ENCODE measurements around the gene COLQ.

The COLQ gene

GRCh38 chr3:15452961-15453360 lies 68.5 kb downstream of the COLQ start:
- DNase-seq: no peak
- H3K4me1 ChIP-seq (ENCODE audit: control insufficient read depth, insufficient read depth, low read length, poor library complexity, severe bottlenecking): no peaks in the 10 kb centered on the region

GRCh38 chr3:15452156-15452555 lies 69.3 kb downstream of the COLQ start:
- H3K36me3 ChIP-seq (ENCODE audit: control insufficient read depth, insufficient read depth, low read length): no peaks in the 10 kb centered on the region
- no peaks in the 10 kb centered on the region for H3K4me1 ChIP-seq (ENCODE audit: control insufficient read depth, insufficient read depth, low read length, poor library complexity, severe bottlenecking)
- no peaks in the 10 kb centered on the region for H3K27me3 ChIP-seq (replicated peaks; ENCODE audit: control insufficient read depth, insufficient read depth, low read length, poor library complexity, severe bottlenecking)
- no peak overlapping the region for H3K27ac ChIP-seq (ENCODE audit: insufficient read depth, low read length, poor library complexity, severe bottlenecking)
- no peak for DNase-seq
- no peaks in the 10 kb centered on the region for H3K9me3 ChIP-seq (ENCODE audit: control insufficient read depth, low read length)
- H3K4me3 ChIP-seq (ENCODE audit: insufficient read depth, low read depth, low read length, poor library complexity, severe bottlenecking): no peak overlapping the region

More at GRCh38 chr3:15452961-15453360, 68.5 kb downstream of the COLQ start:
- no peak overlapping the region for H3K27ac ChIP-seq (ENCODE audit: insufficient read depth, low read length, poor library complexity, severe bottlenecking)
- H3K4me3 ChIP-seq (ENCODE audit: insufficient read depth, low read depth, low read length, poor library complexity, severe bottlenecking): no peak overlapping the region
- no peaks in the 10 kb centered on the region for H3K36me3 ChIP-seq (ENCODE audit: control insufficient read depth, insufficient read depth, low read length)
- H3K27me3 ChIP-seq (replicated peaks; ENCODE audit: control insufficient read depth, insufficient read depth, low read length, poor library complexity, severe bottlenecking): no peaks in the 10 kb centered on the region
- no peaks in the 10 kb centered on the region for H3K9me3 ChIP-seq (ENCODE audit: control insufficient read depth, low read length)

- Histone ChIP-seq H3K27ac (ENCODE audit: insufficient read depth, low read length, poor library complexity, severe bottlenecking) (no peak overlapping the region), H3K4me3 (ENCODE audit: insufficient read depth, low read depth, low read length, poor library complexity, severe bottlenecking) (no peak overlapping the region), H3K27me3 (replicated peaks; ENCODE audit: control insufficient read depth, insufficient read depth, low read length, poor library complexity, severe bottlenecking) (no peaks in the 10 kb centered on the region), H3K4me1 (ENCODE audit: control insufficient read depth, insufficient read depth, low read length, poor library complexity, severe bottlenecking) (no peaks in the 10 kb centered on the region), H3K36me3 (ENCODE audit: control insufficient read depth, insufficient read depth, low read length) (no peaks in the 10 kb centered on the region), H3K9me3 (ENCODE audit: control insufficient read depth, low read length) (no peaks in the 10 kb centered on the region)
- no peak for DNase-seq
Observed at GRCh38 chr3:15451216-15452113, 70.0 kb downstream of the COLQ start.

GRCh38 chr3:15450438-15451215 lies 70.9 kb downstream of the COLQ start:
- no peak overlapping the region for H3K27ac ChIP-seq (ENCODE audit: insufficient read depth, low read length, poor library complexity, severe bottlenecking)
- H3K4me3 ChIP-seq (ENCODE audit: insufficient read depth, low read depth, low read length, poor library complexity, severe bottlenecking): no peak overlapping the region
- DNase-seq: no peak
- H3K27me3 ChIP-seq (replicated peaks; ENCODE audit: control insufficient read depth, insufficient read depth, low read length, poor library complexity, severe bottlenecking): no peaks in the 10 kb centered on the region
- no peaks in the 10 kb centered on the region for H3K4me1 ChIP-seq (ENCODE audit: control insufficient read depth, insufficient read depth, low read length, poor library complexity, severe bottlenecking)
- H3K36me3 ChIP-seq (ENCODE audit: control insufficient read depth, insufficient read depth, low read length): no peaks in the 10 kb centered on the region
- H3K9me3 ChIP-seq (ENCODE audit: control insufficient read depth, low read length): no peaks in the 10 kb centered on the region

- no peaks in the 10 kb centered on the region for H3K4me1 ChIP-seq (ENCODE audit: control insufficient read depth, insufficient read depth, low read length, poor library complexity, severe bottlenecking)
- no peak overlapping the region for H3K27ac ChIP-seq (ENCODE audit: insufficient read depth, low read length, poor library complexity, severe bottlenecking)
- H3K27me3 ChIP-seq (replicated peaks; ENCODE audit: control insufficient read depth, insufficient read depth, low read length, poor library complexity, severe bottlenecking): no peaks in the 10 kb centered on the region
- no peak for DNase-seq
- H3K36me3 ChIP-seq (ENCODE audit: control insufficient read depth, insufficient read depth, low read length): no peaks in the 10 kb centered on the region
- no peak overlapping the region for H3K4me3 ChIP-seq (ENCODE audit: insufficient read depth, low read depth, low read length, poor library complexity, severe bottlenecking)
- H3K9me3 ChIP-seq (ENCODE audit: control insufficient read depth, low read length): no peaks in the 10 kb centered on the region
Observed at GRCh38 chr3:15449489-15450224, 71.8 kb downstream of the COLQ start.

GRCh38 chr3:15443826-15444524 lies 77.5 kb downstream of the COLQ start:
- Histone ChIP-seq H3K9me3 (ENCODE audit: control insufficient read depth, low read length) (no peaks in the 10 kb centered on the region), H3K27ac (ENCODE audit: insufficient read depth, low read length, poor library complexity, severe bottlenecking) (no peak overlapping the region), H3K27me3 (replicated peaks; ENCODE audit: control insufficient read depth, insufficient read depth, low read length, poor library complexity, severe bottlenecking) (no peaks in the 10 kb centered on the region), H3K36me3 (ENCODE audit: control insufficient read depth, insufficient read depth, low read length) (peaks cover 36% of the 10 kb centered on the region), H3K4me1 (ENCODE audit: control insufficient read depth, insufficient read depth, low read length, poor library complexity, severe bottlenecking) (no peaks in the 10 kb centered on the region), H3K4me3 (ENCODE audit: insufficient read depth, low read depth, low read length, poor library complexity, severe bottlenecking) (no peak overlapping the region)
- no peak for DNase-seq

- H3K27me3 ChIP-seq (replicated peaks; ENCODE audit: control insufficient read depth, insufficient read depth, low read length, poor library complexity, severe bottlenecking): no peaks in the 10 kb centered on the region
- no peak for DNase-seq
- H3K4me3 ChIP-seq (ENCODE audit: insufficient read depth, low read depth, low read length, poor library complexity, severe bottlenecking): no peak overlapping the region
- H3K36me3 ChIP-seq (ENCODE audit: control insufficient read depth, insufficient read depth, low read length): peaks cover 65% of the 10 kb centered on the region
- H3K9me3 ChIP-seq (ENCODE audit: control insufficient read depth, low read length): no peaks in the 10 kb centered on the region
- H3K4me1 ChIP-seq (ENCODE audit: control insufficient read depth, insufficient read depth, low read length, poor library complexity, severe bottlenecking): no peaks in the 10 kb centered on the region
- H3K27ac ChIP-seq (ENCODE audit: insufficient read depth, low read length, poor library complexity, severe bottlenecking): no peak overlapping the region
Observed at GRCh38 chr3:15440891-15441290, 80.6 kb downstream of the COLQ start.

GRCh38 chr3:15439476-15439875 lies 82.0 kb downstream of the COLQ start:
- peaks cover 79% of the 10 kb centered on the region for H3K36me3 ChIP-seq (ENCODE audit: control insufficient read depth, insufficient read depth, low read length)
- no peak overlapping the region for H3K27ac ChIP-seq (ENCODE audit: insufficient read depth, low read length, poor library complexity, severe bottlenecking)
- DNase-seq: no peak
- H3K9me3 ChIP-seq (ENCODE audit: control insufficient read depth, low read length): no peaks in the 10 kb centered on the region
- H3K27me3 ChIP-seq (replicated peaks; ENCODE audit: control insufficient read depth, insufficient read depth, low read length, poor library complexity, severe bottlenecking): no peaks in the 10 kb centered on the region
- no peaks in the 10 kb centered on the region for H3K4me1 ChIP-seq (ENCODE audit: control insufficient read depth, insufficient read depth, low read length, poor library complexity, severe bottlenecking)
- H3K4me3 ChIP-seq (ENCODE audit: insufficient read depth, low read depth, low read length, poor library complexity, severe bottlenecking): no peak overlapping the region

GRCh38 chr3:15438983-15439382 lies 82.5 kb downstream of the COLQ start:
- no peaks in the 10 kb centered on the region for H3K27me3 ChIP-seq (replicated peaks; ENCODE audit: control insufficient read depth, insufficient read depth, low read length, poor library complexity, severe bottlenecking)
- H3K4me1 ChIP-seq (ENCODE audit: control insufficient read depth, insufficient read depth, low read length, poor library complexity, severe bottlenecking): no peaks in the 10 kb centered on the region
- no peak for DNase-seq
- H3K36me3 ChIP-seq (ENCODE audit: control insufficient read depth, insufficient read depth, low read length): peaks cover 84% of the 10 kb centered on the region
- H3K27ac ChIP-seq (ENCODE audit: insufficient read depth, low read length, poor library complexity, severe bottlenecking): no peak overlapping the region
- H3K9me3 ChIP-seq (ENCODE audit: control insufficient read depth, low read length): no peaks in the 10 kb centered on the region
- no peak overlapping the region for H3K4me3 ChIP-seq (ENCODE audit: insufficient read depth, low read depth, low read length, poor library complexity, severe bottlenecking)

All from effector memory CD4-positive, alpha-beta T cell (primary cell).